ENCODE data around the gene C13orf46. TPM values are rescaled to one million over a fixed set of nuclear protein-coding genes. Genes with fewer than 3 reads are reported as not detected.

C13orf46 gene
- total RNA-seq, 1 donor from 2014 or later: not detected

DNA sequence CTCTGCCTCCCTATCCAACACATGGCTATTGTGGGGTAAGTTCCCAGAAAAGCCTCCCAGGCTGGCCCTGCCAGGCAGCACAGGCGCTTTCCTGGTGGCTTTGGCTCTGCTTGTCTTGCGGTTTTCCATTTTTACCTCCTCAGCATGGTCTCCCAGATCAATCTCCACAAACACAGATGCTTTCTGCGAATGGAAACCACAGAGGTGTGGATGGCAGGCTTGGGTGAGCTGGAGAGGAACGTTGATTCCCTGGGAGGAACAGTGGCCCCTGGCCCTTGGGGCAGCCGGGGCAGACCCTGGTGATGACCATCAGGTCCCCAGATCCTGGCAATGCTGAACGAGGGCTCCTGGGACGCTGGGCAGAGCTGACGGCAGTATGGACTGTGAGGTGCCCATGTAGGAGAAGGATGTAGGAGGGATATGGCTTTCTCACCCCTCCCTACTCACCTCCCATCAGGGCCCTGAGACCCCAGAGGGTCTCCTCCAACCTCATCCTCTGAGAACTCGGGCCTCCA lies 6.6 kb downstream of the C13orf46 start:
- no peaks in the 10 kb centered on the region for H3K4me1 Mint-ChIP-seq
- no peaks in the 10 kb centered on the region for H3K9me3 ChIP-seq (ENCODE audit: low read depth)
- no peak for DNase-seq (ENCODE audit: low spot score)

DNA sequence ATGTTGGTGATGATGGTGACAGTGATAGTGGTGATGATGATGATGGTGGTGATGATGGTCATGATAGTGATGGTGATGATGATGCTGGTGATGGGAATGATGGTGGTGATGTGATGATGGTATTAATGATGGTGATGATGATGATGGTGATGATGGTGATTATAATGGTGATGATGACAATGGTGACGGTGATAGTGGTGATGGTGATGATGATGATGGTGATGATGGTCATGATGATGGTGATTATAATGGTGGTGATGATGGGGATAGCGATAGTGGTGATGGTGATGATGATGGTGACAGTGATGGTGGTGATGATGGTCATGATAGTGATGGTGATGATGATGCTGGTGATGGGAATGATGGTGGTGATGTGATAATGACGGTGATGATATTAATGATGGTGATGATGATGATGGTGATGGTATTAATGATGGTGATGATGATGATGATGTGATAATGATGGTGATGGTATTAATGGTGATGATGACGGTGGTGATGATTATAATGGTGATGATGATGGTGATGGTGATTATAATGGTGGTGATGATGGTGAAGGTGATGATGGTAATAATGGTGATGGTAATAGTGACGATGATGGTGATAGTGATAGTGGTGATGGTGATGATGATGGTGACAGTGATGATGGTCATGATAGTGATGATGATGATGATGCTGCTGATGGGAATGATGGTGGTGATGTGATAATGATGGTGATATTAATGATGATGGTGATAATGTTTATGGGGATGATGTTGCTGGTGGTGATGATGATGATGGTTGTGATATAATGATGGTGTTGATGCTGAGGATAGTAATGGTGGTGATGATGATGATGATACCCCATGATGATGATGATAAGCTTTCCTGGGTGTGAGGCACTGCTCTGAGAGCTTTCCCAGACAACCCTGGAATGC lies 7.7 kb downstream of the C13orf46 start:
- H3K4me2 ChIP-seq: no peak overlapping the region
- H3F3A ChIP-seq (ENCODE audit: low read depth): no peaks in the 10 kb centered on the region
- no peak overlapping the region for H3K27ac Mint-ChIP-seq
- H3K9me3 Mint-ChIP-seq: peaks cover 9% of the 10 kb centered on the region
- H3K36me3 ChIP-seq: no peaks in the 10 kb centered on the region
- H3K9ac ChIP-seq: no peak overlapping the region
- H3K4me1 ChIP-seq: no peaks in the 10 kb centered on the region
- peaks cover 4% of the 10 kb centered on the region for H3K27me3 Mint-ChIP-seq (ENCODE audit: insufficient read depth, low read depth)
- peaks cover 4% of the 10 kb centered on the region for H3K36me3 Mint-ChIP-seq
- no peak overlapping the region for H2AFZ ChIP-seq (replicated peaks)
- no peak overlapping the region for H3K27ac ChIP-seq
- H3K4me3 ChIP-seq: no peak overlapping the region
- no peak for TF ChIP-seq CTCF (IDR thresholded peaks at IDR 0.05)
- TF ChIP-seq EZH2phosphoT487 (IDR thresholded peaks at IDR 0.05): no peak
- TF ChIP-seq EZH2 (IDR thresholded peaks at IDR 0.05): no peak
- H3K79me2 ChIP-seq (ENCODE audit: low read depth): no peaks in the 10 kb centered on the region
- no peaks in the 10 kb centered on the region for H3K9me3 ChIP-seq (ENCODE audit: low read depth)
- no peaks in the 10 kb centered on the region for H4K20me1 ChIP-seq (ENCODE audit: low read depth)
- no peak for DNase-seq (ENCODE audit: low spot score)
- H3K4me1 Mint-ChIP-seq: no peaks in the 10 kb centered on the region
- H3K27me3 ChIP-seq: no peaks in the 10 kb centered on the region
- no peak overlapping the region for H3K4me3 Mint-ChIP-seq

More for the DNA sequence above, 6.6 kb downstream of the C13orf46 start:
- H2AFZ ChIP-seq (replicated peaks): no peak overlapping the region
- no peak overlapping the region for H3K27ac Mint-ChIP-seq
- no peaks in the 10 kb centered on the region for H3K36me3 Mint-ChIP-seq
- H3K4me3 Mint-ChIP-seq: no peak overlapping the region
- H3K27me3 ChIP-seq: no peaks in the 10 kb centered on the region
- no peaks in the 10 kb centered on the region for H3K36me3 ChIP-seq
- H3K4me3 ChIP-seq: no peak overlapping the region
- no peak for TF ChIP-seq CTCF (IDR thresholded peaks at IDR 0.05)
- no peak for TF ChIP-seq EZH2phosphoT487 (IDR thresholded peaks at IDR 0.05)
- TF ChIP-seq EZH2 (IDR thresholded peaks at IDR 0.05): no peak
- H3K4me1 ChIP-seq: no peaks in the 10 kb centered on the region
- no peak overlapping the region for H3K9ac ChIP-seq
- peaks cover 4% of the 10 kb centered on the region for H3K27me3 Mint-ChIP-seq (ENCODE audit: insufficient read depth, low read depth)
- H3K9me3 Mint-ChIP-seq: peaks cover 3% of the 10 kb centered on the region
- no peak overlapping the region for H3K27ac ChIP-seq
- H4K20me1 ChIP-seq (ENCODE audit: low read depth): no peaks in the 10 kb centered on the region
- H3K4me2 ChIP-seq: no peak overlapping the region
- H3F3A ChIP-seq (ENCODE audit: low read depth): no peaks in the 10 kb centered on the region
- H3K79me2 ChIP-seq (ENCODE audit: low read depth): no peaks in the 10 kb centered on the region

GRCh38 chr13:113965383-113965874 lies 8.4 kb downstream of the C13orf46 start:
- TF ChIP-seq CTCF (IDR thresholded peaks at IDR 0.05) (no peak), EZH2phosphoT487 (IDR thresholded peaks at IDR 0.05) (no peak), EZH2 (IDR thresholded peaks at IDR 0.05) (no peak)
- H3F3A ChIP-seq (ENCODE audit: low read depth): no peaks in the 10 kb centered on the region
- H3K4me1 Mint-ChIP-seq: no peaks in the 10 kb centered on the region
- peaks cover 5% of the 10 kb centered on the region for H3K36me3 Mint-ChIP-seq
- DNase-seq (ENCODE audit: low spot score): no peak
- H3K9ac ChIP-seq: no peak overlapping the region
- H3K36me3 ChIP-seq: no peaks in the 10 kb centered on the region
- peaks cover 4% of the 10 kb centered on the region for H3K27me3 Mint-ChIP-seq (ENCODE audit: insufficient read depth, low read depth)
- no peak overlapping the region for H3K4me3 ChIP-seq
- H3K27ac ChIP-seq: no peak overlapping the region
- H3K9me3 ChIP-seq (ENCODE audit: low read depth): peaks cover 6% of the 10 kb centered on the region
- no peaks in the 10 kb centered on the region for H4K20me1 ChIP-seq (ENCODE audit: low read depth)
- no peak overlapping the region for H2AFZ ChIP-seq (replicated peaks)
- peaks cover 11% of the 10 kb centered on the region for H3K9me3 Mint-ChIP-seq
- H3K4me1 ChIP-seq: no peaks in the 10 kb centered on the region
- H3K4me2 ChIP-seq: no peak overlapping the region
- H3K27ac Mint-ChIP-seq: no peak overlapping the region
- no peak overlapping the region for H3K4me3 Mint-ChIP-seq
- no peaks in the 10 kb centered on the region for H3K79me2 ChIP-seq (ENCODE audit: low read depth)
- no peaks in the 10 kb centered on the region for H3K27me3 ChIP-seq
